WTC11 (cell line): Measurements from ENCODE around the gene TRAF7.
"Not testable (repeated sequence)": the region's sequence is repeated elsewhere in the genome, so short reads cannot be mapped to it uniquely, and the experiment has no call there.

Experiments
- ATF1 ChIP-seq: sonication (generic); formaldehyde crosslinking; IDR thresholded peaks from 2 replicates; pipeline ENCODE4 v1.8.1; 2023; ENCODE audit warnings: mild to moderate bottlenecking, moderate library complexity, missing genetic modification reagents
- E2F1 ChIP-seq: sonication (generic); formaldehyde crosslinking; IDR thresholded peaks from 2 replicates; pipeline ENCODE4 v1.8.0; 2022; ENCODE audit warnings: mild to moderate bottlenecking, missing genetic modification reagents
- FOXP1 ChIP-seq: sonication (generic); formaldehyde crosslinking; IDR thresholded peaks from 2 replicates; pipeline ENCODE4 v1.8.0; 2022; ENCODE audit warnings: missing genetic modification reagents, mild to moderate bottlenecking, moderate library complexity, borderline replicate concordance

- not testable (repeated sequence) for TF ChIP-seq ATF1 (CRISPR knock-in tag); E2F1; FOXP1 (CRISPR knock-in tag)
Measured at GRCh38 chr16:2127630-2128280, 27.8 kb upstream of the TRAF7 start.
